Stimulated activated naive CD4-positive, alpha-beta T cell (primary cell): ENCODE results near the gene SDHAF2.
"Not testable (repeated sequence)": the region's sequence is repeated elsewhere in the genome, so short reads cannot be mapped to it uniquely, and the experiment has no call there.

Source experiments
- DNase-seq, 6 experiments: peaks; one replicate each; lab custom pipeline; 2025; lab: John Stamatoyannopoulos, UW

SDHAF2 gene

DNA sequence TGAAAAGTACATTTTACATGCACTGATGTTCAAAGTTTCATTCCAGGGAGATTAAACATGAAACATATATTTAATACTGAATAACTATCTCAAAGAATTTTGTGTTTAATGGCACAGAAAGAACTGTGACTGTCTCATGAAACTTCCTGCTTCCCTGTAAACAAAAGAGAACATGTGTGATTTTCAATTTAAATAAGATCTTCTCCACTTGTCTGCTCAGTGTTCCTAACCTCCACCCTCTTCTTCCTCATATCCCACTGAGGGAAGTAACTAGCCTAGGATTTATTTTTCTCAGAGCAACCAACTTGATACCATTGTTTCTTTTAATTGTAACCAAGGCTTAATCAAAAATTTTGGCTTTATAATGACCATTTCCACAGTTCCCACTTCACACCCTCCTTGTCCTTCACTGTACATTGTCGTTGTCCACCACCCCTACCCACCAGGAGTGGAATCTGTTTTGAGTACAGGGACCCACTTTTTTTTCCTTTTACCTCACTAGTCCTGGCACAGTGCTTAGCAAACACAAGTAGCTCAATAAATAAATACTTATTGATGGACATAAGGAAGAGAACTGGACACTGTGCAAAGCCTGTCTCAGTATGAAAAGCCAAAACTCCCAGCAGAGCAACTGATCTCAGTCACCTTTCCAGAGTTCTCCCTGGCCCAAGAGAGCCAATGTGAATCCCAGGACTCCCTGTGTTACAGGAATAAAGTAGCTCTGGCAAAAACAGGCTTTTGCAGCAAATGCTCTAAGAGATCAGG lies 4.4 kb upstream of the SDHAF2 start:
- DNase-seq: no peak

DNA sequence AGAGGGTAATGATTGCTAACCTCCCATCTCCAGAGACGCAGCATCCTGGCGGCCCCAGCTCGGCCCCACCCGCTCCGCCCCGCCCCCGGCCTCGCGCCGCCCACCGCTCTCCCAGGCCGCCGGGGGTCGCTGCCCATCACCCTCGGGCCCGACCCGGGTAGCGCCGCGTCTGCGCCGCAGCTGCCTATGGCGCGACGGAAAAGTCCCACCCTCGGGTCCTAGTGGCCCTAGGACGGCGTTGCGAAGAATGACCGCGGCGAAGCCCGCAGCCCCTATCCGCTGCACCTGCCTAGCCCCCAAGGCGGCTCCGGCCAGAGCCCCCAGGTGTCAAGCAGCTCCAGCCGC lies 606 bp upstream of the SDHAF2 start:
- peak in 5 of 6 experiments; percentile 54 to 82 (median 68) for DNase-seq

GRCh38 chr11:61430839-61431238 lies 915 bp downstream of the SDHAF2 start:
- DNase-seq: not testable (repeated sequence)

DNA sequence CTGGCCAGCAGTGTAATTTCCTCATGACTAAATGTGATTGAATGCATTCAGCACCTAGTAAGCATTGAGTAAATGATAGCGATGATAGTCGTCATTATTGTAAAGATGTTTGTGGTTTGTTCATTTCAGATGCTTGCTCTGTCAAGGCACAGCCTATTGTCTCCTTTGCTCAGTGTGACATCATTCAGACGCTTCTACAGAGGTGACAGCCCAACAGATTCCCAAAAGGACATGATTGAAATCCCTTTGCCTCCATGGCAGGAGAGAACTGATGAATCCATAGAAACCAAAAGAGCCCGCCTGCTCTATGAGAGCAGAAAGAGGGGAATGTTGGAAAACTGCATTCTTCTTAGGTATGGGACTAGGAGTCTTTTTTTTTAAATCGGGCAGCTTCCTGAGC lies 7.6 kb downstream of the SDHAF2 start:
- DNase-seq: no peak

- no peak for DNase-seq
These were observed 9.7 kb downstream of the SDHAF2 start for GRCh38 chr11:61439615-61440014.

- DNase-seq: no peak
These were observed 12.7 kb downstream of the SDHAF2 start for GRCh38 chr11:61442616-61443015.

GRCh38 chr11:61445516-61445915 lies 15.6 kb downstream of the SDHAF2 start:
- DNase-seq: no peak

DNA sequence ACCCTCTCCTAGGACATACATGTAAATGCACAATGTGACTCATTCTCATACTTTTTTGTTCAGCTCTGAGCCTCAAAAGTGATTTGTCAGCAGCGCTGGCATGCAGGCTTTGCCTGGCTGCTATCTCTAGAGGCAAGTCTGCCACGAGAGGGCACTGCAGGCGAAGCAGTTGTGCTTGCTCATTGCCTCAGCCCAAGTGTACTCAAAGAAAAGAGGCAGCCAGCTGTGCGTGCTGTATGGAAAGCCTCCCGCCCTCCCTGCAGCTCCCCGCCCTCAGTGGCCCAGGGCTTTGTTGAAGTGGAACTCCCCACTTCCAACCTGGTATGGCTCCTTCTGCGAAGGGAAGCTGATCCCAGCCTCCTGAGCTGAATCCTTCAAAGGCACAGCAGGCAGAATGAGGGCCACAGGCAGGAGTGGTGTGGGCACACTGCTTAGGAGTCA lies 16.3 kb downstream of the SDHAF2 start:
- DNase-seq: peak; percentile 9 to 57 (median 34)

DNA sequence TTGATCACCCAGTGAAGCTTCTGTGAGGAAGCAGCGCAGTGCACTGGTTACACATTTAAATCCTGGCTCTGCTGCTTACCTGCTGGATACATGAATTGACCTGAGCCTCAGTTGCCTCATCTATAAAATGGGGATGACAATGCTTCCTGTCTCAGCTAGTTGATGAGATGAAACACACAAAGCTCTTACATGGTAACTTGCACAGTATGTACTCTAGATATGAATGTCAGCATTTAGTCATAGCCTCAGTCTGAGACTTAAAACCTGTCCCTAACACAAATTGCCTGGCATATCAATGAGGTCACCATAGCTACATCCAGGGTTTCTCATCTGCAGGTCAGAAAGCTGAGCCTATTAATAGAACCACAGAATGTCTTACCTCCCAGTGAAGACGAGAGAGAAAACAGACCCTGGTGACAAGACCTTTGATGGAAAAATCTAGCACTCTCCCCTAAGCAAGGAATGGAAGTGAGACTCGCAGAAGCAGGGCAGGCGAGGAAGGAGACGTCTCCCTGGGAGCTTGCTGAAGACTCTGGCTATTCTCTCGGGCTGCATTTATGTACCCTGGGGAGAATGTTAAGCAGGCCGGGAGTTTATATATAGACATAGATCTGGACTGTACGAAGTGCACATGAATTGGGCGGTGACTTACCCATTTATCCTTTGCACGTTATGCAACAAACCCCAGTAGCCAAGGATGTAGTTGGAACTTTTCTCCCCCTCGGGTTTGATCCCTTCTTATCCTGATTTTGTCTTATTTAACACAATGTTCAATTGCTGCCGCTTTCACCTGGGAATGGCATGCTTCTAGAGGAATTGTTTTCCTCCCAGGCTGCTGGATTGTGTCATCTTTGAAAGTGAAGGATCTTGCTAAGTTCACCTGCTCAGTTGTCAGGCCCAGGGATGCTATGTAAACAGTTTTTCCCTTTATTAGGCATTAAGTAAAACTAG lies 18.0 kb downstream of the SDHAF2 start:
- DNase-seq: no peak

DNA sequence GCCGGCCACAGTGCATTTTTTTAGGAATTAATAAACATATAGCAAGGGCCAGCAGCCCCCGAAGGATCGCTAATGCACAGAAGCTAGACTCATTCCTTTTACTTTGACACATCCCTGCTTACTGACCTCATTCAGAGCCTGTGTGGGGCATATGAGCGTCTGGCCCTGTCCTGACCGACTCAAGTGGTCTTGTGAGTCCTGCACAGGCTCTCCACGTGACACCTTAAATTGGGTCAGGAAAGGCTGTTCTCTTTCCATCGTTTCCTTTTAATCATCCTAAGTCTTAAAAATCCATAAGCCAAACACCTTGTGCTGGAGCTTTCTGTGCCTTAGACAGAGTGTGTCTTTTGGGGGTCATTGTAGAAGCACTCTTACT lies 18.6 kb downstream of the SDHAF2 start:
- no peak for DNase-seq

DNA sequence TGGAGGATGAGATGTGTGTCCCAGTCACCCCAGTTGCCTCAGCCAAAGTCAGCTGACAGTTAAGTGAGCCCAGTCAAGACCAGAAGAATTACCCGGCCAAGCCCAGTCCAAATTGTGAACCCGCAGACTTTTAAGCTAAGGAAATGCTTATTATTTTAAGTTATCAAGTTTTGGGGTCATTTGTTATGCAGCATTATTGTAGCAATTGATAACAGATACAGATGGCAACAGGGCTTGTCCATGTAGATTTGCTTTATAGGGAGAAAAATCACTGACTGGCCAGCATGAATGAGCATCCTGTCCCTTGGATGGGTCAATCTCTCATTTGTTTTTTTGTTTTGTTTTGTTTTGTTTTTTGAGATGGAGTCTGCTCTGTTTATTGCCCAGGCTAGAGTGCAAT lies 22.9 kb downstream of the SDHAF2 start:
- no peak for DNase-seq

DNA sequence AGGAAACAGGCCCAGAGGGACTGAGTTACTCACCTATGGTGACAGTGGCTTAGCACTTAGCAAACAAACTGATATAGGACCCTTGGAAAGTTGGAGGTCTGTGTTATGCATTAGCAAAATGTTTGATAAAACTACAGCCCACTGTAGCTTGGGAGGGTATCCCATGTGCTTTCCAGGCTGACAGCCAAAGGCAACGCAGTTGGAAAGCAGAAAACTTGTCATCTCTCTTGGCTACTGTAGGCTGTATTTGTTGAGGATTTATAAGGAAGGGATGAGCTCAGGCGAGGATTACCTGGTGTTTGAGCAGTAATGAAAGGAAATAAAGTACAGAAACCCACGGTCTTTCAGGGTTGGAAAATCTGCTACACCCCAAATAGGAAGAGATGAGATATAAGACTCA lies 23.8 kb downstream of the SDHAF2 start:
- DNase-seq: no peak

GRCh38 chr11:61454520-61454919 lies 24.6 kb downstream of the SDHAF2 start:
- DNase-seq: no peak

DNA sequence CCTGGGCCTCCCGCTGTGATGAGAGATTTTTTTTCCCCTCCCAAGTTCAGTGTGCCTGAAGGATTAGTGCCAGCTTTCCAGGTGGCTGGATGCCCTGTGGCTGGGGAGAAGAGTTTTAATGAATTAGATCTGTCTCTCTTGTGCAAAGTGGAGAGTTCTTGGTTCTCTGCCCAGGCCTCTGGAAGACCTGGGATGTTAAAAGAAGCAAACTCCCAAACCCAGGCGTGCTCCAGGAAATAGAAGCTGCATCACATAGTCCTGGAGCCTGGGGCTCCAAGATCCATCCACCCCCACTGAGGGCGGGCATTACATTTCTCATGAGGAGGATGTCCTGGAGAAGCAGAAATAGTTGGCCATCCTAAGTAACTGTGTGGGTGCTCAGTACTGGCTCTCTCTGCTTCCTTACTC lies 30.6 kb downstream of the SDHAF2 start:
- DNase-seq: no peak

DNA sequence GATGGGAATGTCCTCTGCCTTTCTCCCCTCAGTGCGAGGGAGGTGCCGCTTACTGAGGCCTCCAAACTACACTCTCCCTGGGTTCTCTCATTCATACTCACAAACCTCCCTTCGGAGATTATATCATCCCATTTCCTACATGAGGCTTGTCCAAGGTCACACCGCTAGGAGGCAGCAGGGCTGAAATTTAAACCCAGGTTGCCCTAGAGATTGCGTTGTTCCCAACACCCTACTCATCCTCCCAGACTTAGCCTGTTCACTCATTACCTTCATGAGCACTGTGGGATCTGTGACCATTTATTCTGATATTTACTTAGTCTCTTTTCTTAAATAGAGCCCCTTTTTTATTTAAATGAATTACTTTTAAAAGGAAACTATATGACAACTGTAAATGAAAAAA lies 31.1 kb downstream of the SDHAF2 start:
- DNase-seq: no peak

- not testable (repeated sequence) for DNase-seq
These were observed 37.7 kb downstream of the SDHAF2 start for GRCh38 chr11:61467602-61468001.

- no peak for DNase-seq
These were observed 38.1 kb downstream of the SDHAF2 start for GRCh38 chr11:61468002-61468401.

- no peak for DNase-seq
These were observed 42.4 kb downstream of the SDHAF2 start for GRCh38 chr11:61472282-61472681.

- no peak for DNase-seq
These were observed 42.9 kb downstream of the SDHAF2 start for GRCh38 chr11:61472868-61473267.

DNA sequence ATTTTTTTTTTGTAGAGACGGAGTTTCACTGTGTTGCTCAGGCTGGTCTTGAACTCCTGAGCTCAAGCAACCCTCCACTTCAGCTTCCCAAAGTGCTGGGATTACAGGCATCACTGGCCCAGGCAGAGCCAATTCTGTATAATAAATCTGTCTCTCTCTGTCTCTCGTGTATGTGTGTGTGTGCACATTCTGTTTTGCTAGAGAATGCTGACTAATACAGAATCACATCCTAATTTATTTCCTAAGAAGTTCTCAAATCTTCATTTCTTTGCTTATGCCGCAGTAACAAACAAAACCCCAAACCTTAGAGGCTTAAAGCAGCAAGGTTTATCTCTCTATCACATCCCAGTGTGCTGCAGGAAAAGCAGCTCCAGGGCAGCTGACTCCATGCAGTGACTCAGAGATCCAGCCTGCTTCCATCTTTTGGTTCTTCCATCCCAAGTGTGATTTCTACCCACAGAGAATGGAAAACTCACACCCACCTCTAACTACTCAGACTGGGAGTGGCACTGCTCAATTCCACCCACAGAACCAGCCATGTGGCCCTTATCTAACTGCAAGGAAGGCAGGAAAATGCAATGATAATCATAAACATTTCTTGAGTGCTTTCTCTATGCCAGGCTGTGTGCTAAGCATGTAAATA lies 43.6 kb downstream of the SDHAF2 start:
- DNase-seq: no peak

- DNase-seq: no peak
These were observed 44.2 kb downstream of the SDHAF2 start for GRCh38 chr11:61474013-61474643.

DNA sequence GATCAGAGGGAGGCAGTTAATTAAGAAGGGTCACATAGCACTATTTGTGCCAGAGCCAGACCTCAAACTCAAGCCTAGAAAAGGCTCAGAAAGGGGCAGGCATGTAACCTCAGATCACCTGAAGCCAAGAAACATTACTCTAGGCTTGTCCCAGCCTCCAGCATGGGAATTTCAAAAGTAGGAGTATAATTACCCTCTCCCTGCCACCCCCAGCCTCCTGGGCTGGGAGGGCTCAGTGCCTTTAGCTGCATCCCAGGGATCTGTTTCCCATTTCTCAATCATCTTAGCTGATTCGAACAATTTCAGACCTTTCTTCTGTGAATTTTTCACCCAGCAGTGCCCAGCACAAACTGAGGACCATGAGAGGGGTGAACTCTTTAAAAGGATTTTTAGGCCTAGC lies 45.5 kb downstream of the SDHAF2 start:
- DNase-seq: no peak
